Measurements from ENCODE around the gene LGALS3BP.
"Not testable (repeated sequence)": the region's sequence is repeated elsewhere in the genome, so short reads cannot be mapped to it uniquely, and the experiment has no call there.

The LGALS3BP gene

GRCh38 chr17:78960928-78961327 is 18.8 kb downstream of the LGALS3BP start:
- peak; percentile 63 for DNase-seq

- DNase-seq, result no peak
These were observed 19.9 kb downstream of the LGALS3BP start for GRCh38 chr17:78959803-78960202.

- no peak for DNase-seq
These were observed 21.0 kb downstream of the LGALS3BP start for GRCh38 chr17:78958641-78959127.

- no peak for DNase-seq
These were observed 22.6 kb downstream of the LGALS3BP start for GRCh38 chr17:78957128-78957527.

- DNase-seq, result no peak
These were observed 23.5 kb downstream of the LGALS3BP start for GRCh38 chr17:78956254-78956653.

GRCh38 chr17:78954684-78955083 is 25.0 kb downstream of the LGALS3BP start:
- no peak for DNase-seq

GRCh38 chr17:78953356-78954350 is 26.1 kb downstream of the LGALS3BP start:
- no peak for DNase-seq

- DNase-seq, result peak; percentile 54
These were observed 27.0 kb downstream of the LGALS3BP start for GRCh38 chr17:78952706-78953105.

GRCh38 chr17:78951967-78952551 is 27.7 kb downstream of the LGALS3BP start:
- peak; percentile 64 for DNase-seq

GRCh38 chr17:78950870-78951269 is 28.9 kb downstream of the LGALS3BP start:
- DNase-seq, result no peak

GRCh38 chr17:78947235-78948149 is 32.2 kb downstream of the LGALS3BP start:
- DNase-seq, result no peak

- no peak for DNase-seq
These were observed 33.1 kb downstream of the LGALS3BP start for GRCh38 chr17:78946631-78947030.

GRCh38 chr17:78946131-78946530 is 33.6 kb downstream of the LGALS3BP start:
- DNase-seq, result no peak

- not testable (repeated sequence) for DNase-seq
These were observed 34.3 kb downstream of the LGALS3BP start for GRCh38 chr17:78945455-78945854.

- no peak for DNase-seq
These were observed 34.8 kb downstream of the LGALS3BP start for GRCh38 chr17:78944956-78945355.

GRCh38 chr17:78944026-78944425 is 35.7 kb downstream of the LGALS3BP start:
- DNase-seq, result no peak

- no peak for DNase-seq
These were observed 39.0 kb downstream of the LGALS3BP start for GRCh38 chr17:78940708-78941107.

GRCh38 chr17:78940258-78940657 is 39.5 kb downstream of the LGALS3BP start:
- no peak for DNase-seq

GRCh38 chr17:78939615-78940014 is 40.1 kb downstream of the LGALS3BP start:
- DNase-seq, result no peak

- DNase-seq, result no peak
These were observed 42.2 kb downstream of the LGALS3BP start for GRCh38 chr17:78937561-78937960.

GRCh38 chr17:78935419-78936323 is 44.1 kb downstream of the LGALS3BP start:
- peak; percentile 88 for DNase-seq
